Stomach smooth muscle (tissue), 2 donors: ENCODE results near the gene ADAM23.

ENCODE experiments used
- H3K27ac ChIP-seq: one replicate; pipeline ENCODE4 v1.7.0; 2013; ENCODE audit warnings: mild to moderate bottlenecking, low read length, inconsistent platforms
- H3K27me3 ChIP-seq, 2 donors: one replicate each; pipeline ENCODE4 v1.7.0; 2013; ENCODE audit warnings: low read length in 2 of 2; ENCODE audit not compliant: insufficient read depth in 2 of 2, control insufficient read depth in 1 of 2
- H3K36me3 ChIP-seq, 2 donors: one replicate each; pipeline ENCODE4 v1.7.0; 2013; ENCODE audit warnings: low read length in 2 of 2; ENCODE audit not compliant: control insufficient read depth in 2 of 2, insufficient read depth in 2 of 2
- H3K4me1 ChIP-seq: one replicate; pipeline ENCODE4 v1.7.0; 2013; ENCODE audit warnings: low read length; ENCODE audit not compliant: control insufficient read depth, insufficient read depth
- H3K4me3 ChIP-seq, 2 donors: one replicate each; pipeline ENCODE4 v1.7.0; 2013; ENCODE audit warnings: low read length in 2 of 2
- H3K9ac ChIP-seq, 2 donors: one replicate each; pipeline ENCODE4 v1.7.0; 2013; ENCODE audit warnings: low read length in 2 of 2, mild to moderate bottlenecking in 1 of 2
- H3K9me3 ChIP-seq, 2 donors: one replicate each; pipeline ENCODE4 v1.7.0; 2013; ENCODE audit warnings: low read length in 2 of 2; ENCODE audit not compliant: control insufficient read depth in 2 of 2
- donor health status: healthy.
- donor health status: Pancreatic carcinoma.

The ADAM23 gene

GRCh38 chr2:206494061-206494460 lies 50.7 kb downstream of the ADAM23 start:
- Histone ChIP-seq H3K4me3 (no peak overlapping the region), H3K4me1 (no peaks in the 10 kb centered on the region), H3K36me3 (no peaks in the 10 kb centered on the region), H3K9me3 (no peaks in the 10 kb centered on the region), H3K27ac (no peak overlapping the region), H3K27me3 (no peaks in the 10 kb centered on the region), H3K9ac (no peak overlapping the region)

GRCh38 chr2:206502729-206503128 lies 59.4 kb downstream of the ADAM23 start:
- no peaks in the 10 kb centered on the region for H3K27me3 ChIP-seq

GRCh38 chr2:206511283-206511682 lies 68.0 kb downstream of the ADAM23 start:
- Histone ChIP-seq H3K36me3 (no peaks in the 10 kb centered on the region), H3K9me3 (no peaks in the 10 kb centered on the region), H3K4me1 (no peaks in the 10 kb centered on the region)

More at GRCh38 chr2:206502729-206503128, 59.4 kb downstream of the ADAM23 start:
- Histone ChIP-seq H3K36me3 (no peaks in the 10 kb centered on the region), H3K9ac (no peak overlapping the region), H3K27ac (no peak overlapping the region), H3K9me3 (no peaks in the 10 kb centered on the region), H3K4me1 (no peaks in the 10 kb centered on the region), H3K4me3 (no peak overlapping the region)

GRCh38 chr2:206512999-206513398 lies 69.7 kb downstream of the ADAM23 start:
- Histone ChIP-seq H3K27me3 (no peaks in the 10 kb centered on the region), H3K9me3 (no peaks in the 10 kb centered on the region), H3K4me3 (no peak overlapping the region), H3K4me1 (no peaks in the 10 kb centered on the region), H3K9ac (no peak overlapping the region), H3K36me3 (no peaks in the 10 kb centered on the region), H3K27ac (no peak overlapping the region)

More at GRCh38 chr2:206511283-206511682, 68.0 kb downstream of the ADAM23 start:
- Histone ChIP-seq H3K4me3 (no peak overlapping the region), H3K27ac (no peak overlapping the region), H3K9ac (no peak overlapping the region), H3K27me3 (no peaks in the 10 kb centered on the region)

GRCh38 chr2:206515580-206515979 lies 72.2 kb downstream of the ADAM23 start:
- H3K4me1 ChIP-seq, result no peaks in the 10 kb centered on the region
- H3K9me3 ChIP-seq, result no peaks in the 10 kb centered on the region
- H3K27ac ChIP-seq, result no peak overlapping the region
- no peaks in the 10 kb centered on the region for H3K36me3 ChIP-seq
- H3K9ac ChIP-seq, result no peak overlapping the region
- H3K4me3 ChIP-seq, result no peak overlapping the region
- no peaks in the 10 kb centered on the region for H3K27me3 ChIP-seq

GRCh38 chr2:206518997-206519396 lies 75.7 kb downstream of the ADAM23 start:
- no peak overlapping the region for H3K4me3 ChIP-seq
- no peak overlapping the region for H3K27ac ChIP-seq
- H3K9ac ChIP-seq, result no peak overlapping the region
- H3K27me3 ChIP-seq, result no peaks in the 10 kb centered on the region
- H3K9me3 ChIP-seq, result no peaks in the 10 kb centered on the region
- H3K36me3 ChIP-seq, result no peaks in the 10 kb centered on the region
- no peaks in the 10 kb centered on the region for H3K4me1 ChIP-seq

- Histone ChIP-seq H3K36me3 (no peaks in the 10 kb centered on the region), H3K4me1 (no peaks in the 10 kb centered on the region), H3K9me3 (no peaks in the 10 kb centered on the region), H3K4me3 (no peak overlapping the region), H3K27ac (no peak overlapping the region), H3K27me3 (no peaks in the 10 kb centered on the region), H3K9ac (no peak overlapping the region)
Measured at GRCh38 chr2:206520450-206520849, 77.1 kb downstream of the ADAM23 start.

GRCh38 chr2:206521115-206521514 lies 77.8 kb downstream of the ADAM23 start:
- no peak overlapping the region for H3K27ac ChIP-seq
- H3K4me1 ChIP-seq, result no peaks in the 10 kb centered on the region
- no peak overlapping the region for H3K9ac ChIP-seq
- no peaks in the 10 kb centered on the region for H3K9me3 ChIP-seq
- no peak overlapping the region for H3K4me3 ChIP-seq
- no peaks in the 10 kb centered on the region for H3K27me3 ChIP-seq
- no peaks in the 10 kb centered on the region for H3K36me3 ChIP-seq

- Histone ChIP-seq H3K27ac (no peak overlapping the region), H3K4me3 (no peak overlapping the region), H3K9ac (no peak overlapping the region), H3K36me3 (no peaks in the 10 kb centered on the region), H3K27me3 (no peaks in the 10 kb centered on the region), H3K4me1 (no peaks in the 10 kb centered on the region), H3K9me3 (no peaks in the 10 kb centered on the region)
Measured at GRCh38 chr2:206521612-206522011, 78.3 kb downstream of the ADAM23 start.

- H3K27me3 ChIP-seq, result no peaks in the 10 kb centered on the region
- no peaks in the 10 kb centered on the region for H3K9me3 ChIP-seq
- H3K4me3 ChIP-seq, result no peak overlapping the region
- no peaks in the 10 kb centered on the region for H3K4me1 ChIP-seq
- H3K9ac ChIP-seq, result no peak overlapping the region
- no peaks in the 10 kb centered on the region for H3K36me3 ChIP-seq
- H3K27ac ChIP-seq, result no peak overlapping the region
Measured at GRCh38 chr2:206526416-206526815, 83.1 kb downstream of the ADAM23 start.

GRCh38 chr2:206527153-206527552 lies 83.8 kb downstream of the ADAM23 start:
- Histone ChIP-seq H3K27ac (no peak overlapping the region), H3K4me3 (no peak overlapping the region), H3K9ac (no peak overlapping the region)

More at GRCh38 chr2:206527153-206527552, 83.8 kb downstream of the ADAM23 start:
- Histone ChIP-seq H3K9me3 (no peaks in the 10 kb centered on the region), H3K4me1 (no peaks in the 10 kb centered on the region), H3K27me3 (no peaks in the 10 kb centered on the region), H3K36me3 (no peaks in the 10 kb centered on the region)
